ENCODE data around the gene SNX9.

SNX9 gene

DNA sequence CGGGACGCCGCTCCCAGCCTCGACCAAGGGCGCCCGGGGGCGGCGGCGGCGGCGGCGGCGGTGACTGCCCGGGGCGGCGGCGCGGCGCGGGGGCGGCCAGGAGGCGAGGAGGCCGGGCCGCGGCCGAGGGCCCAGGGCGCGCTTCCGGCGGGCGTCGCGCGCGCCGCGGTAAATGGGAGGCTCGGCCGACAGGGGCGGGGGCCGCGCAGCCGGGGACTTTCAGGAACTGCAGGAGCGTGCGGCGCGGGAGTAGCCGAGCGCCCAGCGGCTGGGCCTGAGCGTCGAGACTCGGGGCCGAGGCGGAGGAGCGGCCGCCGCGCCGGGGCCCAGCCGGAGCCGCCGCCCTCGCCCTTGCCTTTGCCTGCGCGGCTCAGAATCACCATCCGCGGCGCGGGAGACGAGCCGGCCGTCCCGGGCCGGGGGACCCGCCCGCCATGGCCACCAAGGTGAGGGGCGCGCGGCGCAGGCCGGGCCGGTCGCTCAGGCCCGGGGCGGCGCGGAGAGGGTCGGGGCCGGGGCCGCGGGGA lies at the start of gene SNX9:
SNX9 (plus strand) TSS at position 246 of the 527 bp plus-strand sequence; CDS start at position 435, 189 bp downstream.
- ChIA-PET POLR2A (ENCODE audit: low non-redundant PET) (no interaction called here), CTCF (no interaction called here)
- peak within 1 kb of the TSS; percentile 81 for H3K27ac ChIP-seq
- TF ChIP-seq, protein P1, sequence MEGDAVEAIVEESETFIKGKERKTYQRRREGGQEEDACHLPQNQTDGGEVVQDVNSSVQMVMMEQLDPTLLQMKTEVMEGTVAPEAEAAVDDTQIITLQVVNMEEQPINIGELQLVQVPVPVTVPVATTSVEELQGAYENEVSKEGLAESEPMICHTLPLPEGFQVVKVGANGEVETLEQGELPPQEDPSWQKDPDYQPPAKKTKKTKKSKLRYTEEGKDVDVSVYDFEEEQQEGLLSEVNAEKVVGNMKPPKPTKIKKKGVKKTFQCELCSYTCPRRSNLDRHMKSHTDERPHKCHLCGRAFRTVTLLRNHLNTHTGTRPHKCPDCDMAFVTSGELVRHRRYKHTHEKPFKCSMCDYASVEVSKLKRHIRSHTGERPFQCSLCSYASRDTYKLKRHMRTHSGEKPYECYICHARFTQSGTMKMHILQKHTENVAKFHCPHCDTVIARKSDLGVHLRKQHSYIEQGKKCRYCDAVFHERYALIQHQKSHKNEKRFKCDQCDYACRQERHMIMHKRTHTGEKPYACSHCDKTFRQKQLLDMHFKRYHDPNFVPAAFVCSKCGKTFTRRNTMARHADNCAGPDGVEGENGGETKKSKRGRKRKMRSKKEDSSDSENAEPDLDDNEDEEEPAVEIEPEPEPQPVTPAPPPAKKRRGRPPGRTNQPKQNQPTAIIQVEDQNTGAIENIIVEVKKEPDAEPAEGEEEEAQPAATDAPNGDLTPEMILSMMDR (conservative IDR thresholded peaks at IDR 0.05; ENCODE audit: low read depth): no peak
- peak; percentile 69 for DNase-seq (ENCODE audit: low spot score)

DNA sequence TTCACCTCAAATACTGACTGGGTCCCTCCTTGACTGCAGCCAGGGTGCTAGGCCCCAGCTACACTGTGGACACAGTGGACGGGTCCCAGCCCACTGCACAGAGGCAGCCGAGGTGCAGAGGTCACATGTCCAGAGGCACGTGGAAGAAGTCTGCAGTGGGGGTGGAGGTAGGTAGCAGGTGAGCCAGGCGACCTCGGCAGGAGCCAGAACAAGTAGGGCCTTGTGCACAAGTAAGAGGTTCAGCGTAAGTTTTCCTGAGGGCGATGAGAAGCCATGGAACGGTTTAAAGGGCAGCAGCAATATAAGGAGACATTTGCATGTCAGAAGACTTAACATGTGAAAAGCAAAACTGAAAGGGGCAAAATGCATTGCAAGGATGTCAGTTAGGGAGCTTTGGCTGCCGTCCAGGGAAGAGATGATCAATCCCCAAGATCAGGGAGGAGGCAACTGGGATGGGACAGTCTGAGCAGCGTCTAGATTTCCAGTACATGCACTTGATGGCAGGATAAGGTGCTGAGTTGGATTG lies 49.7 kb upstream of the SNX9 start:
- no peak overlapping the region for H3K27ac ChIP-seq
- ChIA-PET POLR2A (ENCODE audit: low non-redundant PET) (no interaction called here), CTCF (interaction anchor here (1.1 kb wide), 1 partner anchor 16 kb away, joined by 3 read pairs; no protein-coding TSS in a partner anchor)
- TF ChIP-seq, protein P1 (conservative IDR thresholded peaks at IDR 0.05; ENCODE audit: low read depth): no peak
- DNase-seq (ENCODE audit: low spot score): no peak

DNA sequence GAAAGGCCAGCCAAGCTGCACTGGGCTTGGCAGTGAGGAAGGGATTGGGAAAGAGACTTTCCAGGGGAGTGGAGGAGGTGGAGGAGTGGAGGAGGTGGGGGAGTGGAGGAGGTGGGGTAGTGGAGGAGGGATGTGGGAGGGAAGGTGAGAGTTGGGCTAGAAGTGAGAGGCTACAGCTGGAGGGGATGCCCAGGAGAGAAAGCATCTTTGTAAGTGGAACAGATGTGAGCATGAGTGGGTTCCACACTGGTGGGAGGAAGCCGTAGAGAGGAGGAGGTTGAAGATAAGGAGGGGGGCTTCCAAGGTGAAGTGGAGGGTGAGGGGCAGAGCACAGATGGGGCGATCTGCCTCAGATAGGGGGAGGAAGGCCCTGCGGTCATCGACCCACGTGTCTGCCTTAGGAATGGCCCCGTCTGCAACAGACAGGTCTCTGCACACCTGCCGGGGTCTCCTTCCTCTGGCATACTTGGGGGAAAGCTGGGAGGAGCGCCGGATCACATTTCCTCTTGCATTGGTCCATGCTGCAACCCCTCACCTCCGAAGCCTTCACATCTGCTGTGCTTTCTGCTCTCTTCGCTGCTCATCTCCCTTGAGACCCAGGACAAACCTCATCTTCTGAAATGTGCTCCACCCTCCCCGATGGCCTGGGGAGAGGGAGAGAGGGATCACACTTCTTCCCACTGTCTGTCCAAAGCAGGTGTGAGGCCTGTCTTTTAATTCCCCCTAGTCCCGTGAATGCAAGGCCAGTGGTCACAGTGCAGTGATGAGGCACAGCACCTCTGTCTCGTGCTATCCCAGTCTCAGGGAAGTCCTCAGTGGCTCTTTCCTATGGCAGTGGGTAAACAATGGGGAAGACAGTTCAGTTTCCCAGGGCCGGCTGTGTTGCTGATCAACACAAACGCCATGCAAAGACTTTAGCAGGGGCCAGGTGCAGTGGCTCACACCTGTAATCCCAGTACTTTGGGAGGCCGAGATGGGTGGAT lies 48.6 kb upstream of the SNX9 start:
- H3K27ac ChIP-seq: peak overlapping the region; percentile 11
- CTCF ChIA-PET: interaction anchor here (0.6 to 1.1 kb wide), 2 partner anchors 10 to 17 kb away, joined by 3 read pairs; no protein-coding TSS in a partner anchor
- POLR2A ChIA-PET (ENCODE audit: low non-redundant PET): no interaction called here
- TF ChIP-seq, protein P1 (conservative IDR thresholded peaks at IDR 0.05; ENCODE audit: low read depth): no peak
- DNase-seq (ENCODE audit: low spot score): no peak

DNA sequence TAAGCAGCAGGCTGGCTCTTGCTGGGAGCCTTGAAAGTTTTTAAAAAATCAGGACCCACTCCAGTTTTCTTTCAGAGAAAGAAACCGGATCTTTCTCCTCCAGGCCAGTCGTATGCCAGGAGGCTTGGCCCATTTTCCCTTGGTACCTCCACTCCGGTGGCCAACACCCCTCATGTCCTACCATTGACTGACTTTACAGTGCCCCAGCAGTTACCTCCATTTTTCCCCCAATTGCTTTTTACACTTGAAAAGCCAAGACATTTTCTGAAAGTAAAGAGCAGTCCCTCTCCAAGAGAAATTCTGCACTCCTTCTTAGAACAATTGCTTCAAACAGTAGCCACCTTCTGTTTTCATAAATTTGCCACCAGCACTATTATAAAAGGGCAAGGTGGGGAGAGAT lies 47.7 kb upstream of the SNX9 start:
- TF ChIP-seq, protein P1 (conservative IDR thresholded peaks at IDR 0.05; ENCODE audit: low read depth): no peak
- CTCF ChIA-PET: no interaction called here
- DNase-seq (ENCODE audit: low spot score): no peak
- POLR2A ChIA-PET (ENCODE audit: low non-redundant PET): no interaction called here
- H3K27ac ChIP-seq: no peak overlapping the region

DNA sequence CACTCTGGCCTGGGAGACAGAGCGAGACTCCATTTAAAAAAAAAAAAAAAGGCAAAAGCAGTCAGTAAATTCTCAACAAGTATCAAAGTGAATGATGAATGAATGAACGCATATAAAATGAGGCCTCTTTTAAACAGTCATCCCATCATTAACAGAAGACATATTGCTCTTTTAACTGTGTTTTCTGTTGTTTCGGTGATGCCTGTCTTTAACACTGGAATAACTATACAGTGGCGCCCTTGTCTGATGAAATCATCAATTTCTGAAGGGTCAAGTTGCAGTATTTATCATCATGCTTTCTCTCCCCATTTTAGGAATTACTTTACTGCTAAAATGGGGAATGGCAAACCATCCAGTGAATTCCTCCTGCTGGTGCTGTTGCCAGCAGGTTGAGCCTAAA lies 45.7 kb upstream of the SNX9 start:
- CTCF ChIA-PET: no interaction called here
- TF ChIP-seq, protein P1 (conservative IDR thresholded peaks at IDR 0.05; ENCODE audit: low read depth): no peak
- no peak for DNase-seq (ENCODE audit: low spot score)
- H3K27ac ChIP-seq: no peak overlapping the region
- POLR2A ChIA-PET (ENCODE audit: low non-redundant PET): no interaction called here

DNA sequence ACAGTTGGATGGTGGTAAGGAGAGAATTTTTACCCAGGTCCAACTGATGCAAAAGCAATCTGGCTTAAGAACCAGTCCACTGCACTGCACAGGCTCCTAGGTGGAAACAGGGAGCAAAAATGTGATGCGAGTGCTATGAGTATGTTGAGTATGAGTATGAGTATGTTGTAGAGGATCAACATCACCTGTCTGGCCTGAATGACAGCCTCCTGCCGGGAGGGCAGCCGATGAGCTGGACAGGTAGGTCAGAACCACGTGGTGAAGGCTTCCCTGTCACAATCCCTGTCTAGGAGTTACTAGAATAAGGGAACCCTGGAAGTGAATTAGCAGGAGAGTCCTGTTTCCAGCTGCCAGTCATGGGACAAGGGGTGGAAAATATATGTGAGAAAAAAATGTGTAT lies 44.3 kb upstream of the SNX9 start:
- no peak overlapping the region for H3K27ac ChIP-seq
- DNase-seq (ENCODE audit: low spot score): no peak
- TF ChIP-seq, protein P1 (conservative IDR thresholded peaks at IDR 0.05; ENCODE audit: low read depth): no peak
- ChIA-PET CTCF (no interaction called here), POLR2A (ENCODE audit: low non-redundant PET) (no interaction called here)

Data from RWPE1 (cell line).